ENCODE data around the gene ELK1.
A peak's percentile ranks its signal among the peaks of the same experiment; 100 is the strongest.

ELK1 gene

DNA sequence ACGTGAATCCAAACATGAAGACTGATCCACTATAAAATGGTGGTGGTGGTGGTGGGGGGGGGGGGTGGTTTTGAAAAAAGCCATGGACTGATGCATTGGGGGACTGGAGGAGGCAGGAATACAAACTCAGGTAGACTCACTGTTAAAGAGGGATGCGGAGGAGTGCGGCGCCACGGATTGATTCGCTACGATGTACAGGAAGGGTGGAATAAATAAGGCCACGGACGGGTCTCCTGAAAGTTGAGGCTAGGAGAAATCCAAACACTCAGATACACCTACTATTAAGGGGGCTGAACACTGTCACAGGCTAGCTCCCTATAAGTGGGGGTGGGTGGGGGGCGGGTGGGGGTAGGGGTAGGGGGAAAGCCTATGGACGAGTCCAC, 591 bp downstream of the ELK1 start:
- Mint-ChIP-seq H3K4me3 (peak overlapping the region; percentile 87), H3K27ac (peak overlapping the region; percentile 68), H3K27me3 (ENCODE audit: low read depth, poor library complexity) (peaks cover 4% of the 10 kb centered on the region), H3K9me3 (peaks cover 69% of the 10 kb centered on the region), H3K36me3 (ENCODE audit: low read depth) (peaks cover 31% of the 10 kb centered on the region), H3K4me1 (peaks cover 48% of the 10 kb centered on the region)
- TF ChIP-seq, protein P1, sequence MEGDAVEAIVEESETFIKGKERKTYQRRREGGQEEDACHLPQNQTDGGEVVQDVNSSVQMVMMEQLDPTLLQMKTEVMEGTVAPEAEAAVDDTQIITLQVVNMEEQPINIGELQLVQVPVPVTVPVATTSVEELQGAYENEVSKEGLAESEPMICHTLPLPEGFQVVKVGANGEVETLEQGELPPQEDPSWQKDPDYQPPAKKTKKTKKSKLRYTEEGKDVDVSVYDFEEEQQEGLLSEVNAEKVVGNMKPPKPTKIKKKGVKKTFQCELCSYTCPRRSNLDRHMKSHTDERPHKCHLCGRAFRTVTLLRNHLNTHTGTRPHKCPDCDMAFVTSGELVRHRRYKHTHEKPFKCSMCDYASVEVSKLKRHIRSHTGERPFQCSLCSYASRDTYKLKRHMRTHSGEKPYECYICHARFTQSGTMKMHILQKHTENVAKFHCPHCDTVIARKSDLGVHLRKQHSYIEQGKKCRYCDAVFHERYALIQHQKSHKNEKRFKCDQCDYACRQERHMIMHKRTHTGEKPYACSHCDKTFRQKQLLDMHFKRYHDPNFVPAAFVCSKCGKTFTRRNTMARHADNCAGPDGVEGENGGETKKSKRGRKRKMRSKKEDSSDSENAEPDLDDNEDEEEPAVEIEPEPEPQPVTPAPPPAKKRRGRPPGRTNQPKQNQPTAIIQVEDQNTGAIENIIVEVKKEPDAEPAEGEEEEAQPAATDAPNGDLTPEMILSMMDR (IDR thresholded peaks at IDR 0.05): no peak
- no peak for DNase-seq

DNA sequence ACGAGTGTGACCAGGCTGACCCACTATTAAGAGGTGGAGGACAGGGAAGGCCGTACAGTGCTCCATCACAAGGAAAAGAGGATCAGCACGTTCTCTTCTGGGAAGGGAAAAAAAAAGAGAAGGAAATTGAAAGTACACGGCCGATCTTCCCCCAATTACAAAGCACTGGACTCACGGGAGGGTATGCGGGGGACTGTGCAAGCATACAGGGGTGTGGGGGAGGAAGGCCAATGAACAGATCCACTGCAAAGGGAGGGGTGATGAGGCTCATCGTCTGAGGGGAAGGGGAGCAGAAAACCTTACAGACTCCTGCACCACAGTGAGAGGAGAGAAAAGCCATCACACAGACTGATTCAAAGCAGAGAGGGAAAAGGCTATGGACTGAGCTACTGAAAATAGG, 1.1 kb downstream of the ELK1 start:
- Mint-ChIP-seq H3K4me1 (peaks cover 53% of the 10 kb centered on the region), H3K27ac (no peak overlapping the region), H3K9me3 (peaks cover 65% of the 10 kb centered on the region), H3K4me3 (peak overlapping the region; percentile 87), H3K27me3 (ENCODE audit: low read depth, poor library complexity) (peaks cover 4% of the 10 kb centered on the region), H3K36me3 (ENCODE audit: low read depth) (peaks cover 27% of the 10 kb centered on the region)
- TF ChIP-seq, protein P1 (IDR thresholded peaks at IDR 0.05): no peak
- DNase-seq: no peak

DNA sequence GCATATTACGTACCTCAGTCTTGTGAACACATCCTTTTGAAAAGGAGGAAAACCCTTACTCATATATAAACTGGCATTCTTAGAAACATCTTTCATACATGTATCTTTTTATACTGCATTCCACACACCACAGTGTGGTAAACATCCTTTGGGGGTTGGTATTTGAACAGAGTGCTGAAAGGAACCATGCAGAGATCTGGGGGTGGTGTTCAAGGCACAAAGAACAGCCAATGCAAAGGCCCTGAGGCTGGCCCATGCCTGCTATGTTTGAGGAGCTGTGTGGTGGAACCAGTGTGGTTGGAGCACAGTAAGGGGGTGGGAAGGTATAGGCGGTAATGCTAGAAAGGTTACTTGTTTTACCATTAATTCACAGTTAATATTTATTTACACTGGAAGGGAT, 2.0 kb downstream of the ELK1 start:
- TF ChIP-seq, protein P1 (IDR thresholded peaks at IDR 0.05): no peak
- H3K9me3 Mint-ChIP-seq: peaks cover 64% of the 10 kb centered on the region
- H3K4me1 Mint-ChIP-seq: peaks cover 61% of the 10 kb centered on the region
- peaks cover 4% of the 10 kb centered on the region for H3K27me3 Mint-ChIP-seq (ENCODE audit: low read depth, poor library complexity)
- peaks cover 28% of the 10 kb centered on the region for H3K36me3 Mint-ChIP-seq (ENCODE audit: low read depth)
- H3K4me3 Mint-ChIP-seq: peak overlapping the region; percentile 87
- no peak for DNase-seq
- peak overlapping the region; percentile 29 for H3K27ac Mint-ChIP-seq

DNA sequence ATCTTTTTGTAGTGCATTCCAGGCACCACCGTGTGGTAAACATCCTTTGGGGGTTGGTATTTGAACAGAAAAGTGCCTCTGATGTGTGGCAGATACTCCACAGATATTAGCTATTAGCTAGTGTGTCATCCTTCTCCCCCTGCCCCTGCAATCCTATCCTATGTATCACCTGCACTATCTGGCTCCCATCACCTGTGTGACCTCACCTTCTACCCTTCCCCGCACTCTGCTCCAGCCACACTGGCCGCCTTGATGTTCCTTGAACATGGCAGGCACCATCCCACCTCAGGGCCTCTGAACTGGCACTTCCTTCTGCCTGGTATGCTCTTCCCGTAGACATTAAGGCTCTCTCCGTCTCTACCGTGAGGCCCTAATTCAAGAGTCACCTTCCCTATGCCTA, 3.7 kb downstream of the ELK1 start:
- H3K4me1 Mint-ChIP-seq: peaks cover 50% of the 10 kb centered on the region
- peaks cover 65% of the 10 kb centered on the region for H3K9me3 Mint-ChIP-seq
- H3K27ac Mint-ChIP-seq: no peak overlapping the region
- peaks cover 4% of the 10 kb centered on the region for H3K27me3 Mint-ChIP-seq (ENCODE audit: low read depth, poor library complexity)
- H3K36me3 Mint-ChIP-seq (ENCODE audit: low read depth): peaks cover 26% of the 10 kb centered on the region
- TF ChIP-seq, protein P1 (IDR thresholded peaks at IDR 0.05): no peak
- no peak for DNase-seq
- H3K4me3 Mint-ChIP-seq: no peak overlapping the region

DNA sequence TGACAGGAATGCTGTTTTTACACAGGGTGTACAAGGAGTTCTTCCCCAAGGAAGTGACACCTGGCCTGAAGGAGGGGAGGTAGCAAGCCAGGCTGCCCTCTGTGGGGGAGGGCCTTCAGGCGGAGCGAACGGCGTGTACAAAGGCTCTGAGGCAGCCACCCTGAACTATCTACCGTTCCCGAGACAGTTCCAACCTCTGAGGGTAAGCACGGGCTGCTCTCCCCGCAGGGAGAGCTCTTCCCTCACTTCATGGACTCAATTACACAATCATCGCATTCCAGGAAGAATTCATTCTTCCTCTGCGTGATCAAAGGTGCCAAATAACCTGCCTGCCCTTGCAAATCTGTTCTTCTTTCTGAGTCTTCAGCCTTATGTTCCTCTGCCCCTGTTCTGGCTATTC, 4.8 kb downstream of the ELK1 start:
- Mint-ChIP-seq H3K4me3 (no peak overlapping the region), H3K4me1 (peaks cover 40% of the 10 kb centered on the region), H3K27ac (peak overlapping the region; percentile 85), H3K36me3 (ENCODE audit: low read depth) (peaks cover 33% of the 10 kb centered on the region), H3K9me3 (peaks cover 65% of the 10 kb centered on the region), H3K27me3 (ENCODE audit: low read depth, poor library complexity) (no peaks in the 10 kb centered on the region)
- TF ChIP-seq, protein P1 (IDR thresholded peaks at IDR 0.05): no peak
- no peak for DNase-seq

DNA sequence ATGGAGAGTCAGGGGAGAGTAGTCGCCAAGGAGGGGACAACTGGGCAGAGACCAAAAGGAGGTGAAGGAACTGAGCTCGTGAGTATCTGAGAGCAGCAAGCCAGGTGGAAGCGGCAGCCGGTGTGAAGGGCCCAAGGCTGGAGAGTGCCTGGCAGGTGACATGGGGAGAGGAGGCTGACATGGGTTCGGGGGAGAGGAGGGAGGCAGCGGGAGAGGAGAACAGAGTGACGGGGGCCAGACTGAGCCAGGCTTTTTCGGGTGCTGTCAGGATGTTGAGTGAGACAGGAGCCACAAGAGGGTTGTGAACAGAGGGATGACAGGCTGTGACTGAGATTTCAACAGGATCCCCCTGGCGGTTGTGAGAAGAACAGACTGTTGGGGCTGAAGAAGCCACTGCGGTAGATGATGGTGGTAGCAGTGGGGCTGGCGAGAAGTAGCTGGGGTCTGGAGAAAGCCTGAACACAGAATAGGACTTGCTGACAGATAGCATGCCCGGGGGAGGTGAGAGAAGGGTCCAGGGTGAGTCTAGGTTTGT, 5.7 kb downstream of the ELK1 start:
- Mint-ChIP-seq H3K27ac (peak overlapping the region; percentile 86), H3K27me3 (ENCODE audit: low read depth, poor library complexity) (no peaks in the 10 kb centered on the region), H3K4me1 (peaks cover 40% of the 10 kb centered on the region), H3K9me3 (peaks cover 68% of the 10 kb centered on the region), H3K36me3 (ENCODE audit: low read depth) (peaks cover 42% of the 10 kb centered on the region), H3K4me3 (no peak overlapping the region)
- TF ChIP-seq, protein P1 (IDR thresholded peaks at IDR 0.05): peak; percentile 40
- peak; percentile 22 for DNase-seq
